Type B pancreatic cell (in vitro differentiated cells): Measurements from ENCODE around the gene TMEM74B. TPM values are rescaled to one million over a fixed set of nuclear protein-coding genes. Genes with fewer than 3 reads are reported as not detected.

ENCODE experiments used
- DNase-seq: peaks from one replicate; pipeline ENCODE4 v3.0.0; 2021; ENCODE audit warnings: mixed read lengths; ENCODE audit not compliant: unreplicated experiment; ENCODE audit errors: extremely low spot score
- H3K27ac Mint-ChIP-seq: 2 replicates; pipeline ENCODE4 v1.8.0; 2021; ENCODE audit warnings: mild to moderate bottlenecking, mixed read lengths
- H3K27me3 Mint-ChIP-seq: 2 replicates; pipeline ENCODE4 v1.8.0; 2021; ENCODE audit warnings: mixed read lengths
- H3K36me3 Mint-ChIP-seq: 2 replicates; pipeline ENCODE4 v1.8.0; 2021; ENCODE audit warnings: mixed read lengths
- H3K4me1 Mint-ChIP-seq: one replicate; pipeline ENCODE4 v1.8.0; 2021; ENCODE audit warnings: mixed read lengths; ENCODE audit not compliant: unreplicated experiment
- H3K4me3 Mint-ChIP-seq: 2 replicates; pipeline ENCODE4 v1.8.0; 2021; ENCODE audit warnings: mild to moderate bottlenecking, mixed read lengths
- H3K9me3 Mint-ChIP-seq: 2 replicates; pipeline ENCODE4 v1.8.0; 2021; ENCODE audit warnings: mixed read lengths
- total RNA-seq: library from RNA; stranded (reverse); gene quantifications from 2 replicates; pipeline ENCODE4 v1.2.1, GENCODE V29; 2021; ENCODE audit warnings: low replicate concordance
- TF ChIP-seq, protein P1 (sequence below): fragments of 200-600 bp; sonication (generic); conservative IDR thresholded peaks from 2 replicates; pipeline ENCODE4 v1.5.0; 2021; ENCODE audit warnings: antibody characterized with exemption, mild to moderate bottlenecking

TMEM74B gene
- total RNA-seq, 1 donor from 2014 or later = 12.0 TPM

DNA sequence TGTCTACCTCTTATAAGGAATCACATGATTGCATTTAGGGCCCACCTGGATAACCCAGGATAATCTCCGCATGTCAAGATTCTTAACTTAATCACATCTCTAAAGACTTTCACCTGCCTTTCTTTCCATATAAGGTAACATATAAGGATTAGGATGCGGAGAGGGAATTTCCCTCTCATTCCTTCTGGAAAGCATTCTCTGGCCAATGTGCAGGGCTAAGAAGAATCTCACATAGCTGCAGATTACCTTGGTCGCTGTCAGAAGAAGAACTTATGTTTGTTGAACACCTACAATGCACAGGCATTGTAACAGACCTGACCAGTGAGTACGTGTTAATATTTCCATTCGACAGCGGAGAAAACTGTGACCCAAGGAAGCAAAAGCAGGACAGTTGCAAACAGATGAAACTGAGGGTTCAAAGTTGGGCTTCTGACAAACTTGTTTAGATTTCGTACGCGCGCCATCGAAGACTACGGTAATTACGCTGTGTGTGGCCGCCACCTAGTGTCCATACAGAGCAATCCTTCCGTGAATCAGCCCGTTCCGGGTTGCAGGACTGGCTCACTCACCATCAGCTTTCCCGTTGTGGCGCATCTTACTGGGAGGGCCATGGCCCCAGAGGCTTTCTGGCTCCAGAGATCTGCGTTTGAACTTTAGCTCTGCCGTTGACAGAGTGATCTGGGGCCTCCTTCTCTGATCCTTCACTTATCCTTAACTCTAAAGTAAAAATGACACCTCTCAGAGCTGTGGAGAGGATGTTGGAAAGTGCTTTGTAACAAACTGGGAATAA, 28.0 kb upstream of the TMEM74B start:
- Mint-ChIP-seq H3K36me3 (no peaks in the 10 kb centered on the region), H3K9me3 (no peaks in the 10 kb centered on the region), H3K27ac (no peak overlapping the region), H3K27me3 (peaks cover 61% of the 10 kb centered on the region), H3K4me3 (peak overlapping the region; percentile 20), H3K4me1 (peaks cover 5% of the 10 kb centered on the region)
- DNase-seq = no peak
- TF ChIP-seq, protein P1, sequence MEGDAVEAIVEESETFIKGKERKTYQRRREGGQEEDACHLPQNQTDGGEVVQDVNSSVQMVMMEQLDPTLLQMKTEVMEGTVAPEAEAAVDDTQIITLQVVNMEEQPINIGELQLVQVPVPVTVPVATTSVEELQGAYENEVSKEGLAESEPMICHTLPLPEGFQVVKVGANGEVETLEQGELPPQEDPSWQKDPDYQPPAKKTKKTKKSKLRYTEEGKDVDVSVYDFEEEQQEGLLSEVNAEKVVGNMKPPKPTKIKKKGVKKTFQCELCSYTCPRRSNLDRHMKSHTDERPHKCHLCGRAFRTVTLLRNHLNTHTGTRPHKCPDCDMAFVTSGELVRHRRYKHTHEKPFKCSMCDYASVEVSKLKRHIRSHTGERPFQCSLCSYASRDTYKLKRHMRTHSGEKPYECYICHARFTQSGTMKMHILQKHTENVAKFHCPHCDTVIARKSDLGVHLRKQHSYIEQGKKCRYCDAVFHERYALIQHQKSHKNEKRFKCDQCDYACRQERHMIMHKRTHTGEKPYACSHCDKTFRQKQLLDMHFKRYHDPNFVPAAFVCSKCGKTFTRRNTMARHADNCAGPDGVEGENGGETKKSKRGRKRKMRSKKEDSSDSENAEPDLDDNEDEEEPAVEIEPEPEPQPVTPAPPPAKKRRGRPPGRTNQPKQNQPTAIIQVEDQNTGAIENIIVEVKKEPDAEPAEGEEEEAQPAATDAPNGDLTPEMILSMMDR = peak; percentile 89

DNA sequence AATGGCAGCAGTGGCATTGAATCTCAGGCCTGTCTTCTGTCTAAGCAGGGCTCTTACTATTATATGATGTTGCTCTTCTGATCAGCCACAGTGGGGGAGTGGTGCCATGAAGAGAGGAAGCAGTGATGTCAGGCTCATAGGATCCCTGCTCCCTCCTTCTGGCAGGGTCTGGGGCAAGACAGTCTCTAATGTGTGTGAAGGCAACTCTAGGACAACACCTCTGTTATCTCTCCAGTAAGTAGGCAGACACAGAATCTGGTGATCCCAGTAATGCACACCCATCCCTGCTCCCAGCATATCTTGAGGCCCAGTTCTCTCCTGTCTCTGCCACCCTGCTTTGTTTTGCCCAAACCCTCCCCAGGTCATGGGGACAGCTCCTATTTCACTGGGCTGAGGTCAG, 27.2 kb upstream of the TMEM74B start:
- peaks cover 5% of the 10 kb centered on the region for H3K4me1 Mint-ChIP-seq
- peaks cover 60% of the 10 kb centered on the region for H3K27me3 Mint-ChIP-seq
- H3K9me3 Mint-ChIP-seq = no peaks in the 10 kb centered on the region
- H3K36me3 Mint-ChIP-seq = no peaks in the 10 kb centered on the region
- no peak overlapping the region for H3K27ac Mint-ChIP-seq
- no peak for DNase-seq
- no peak overlapping the region for H3K4me3 Mint-ChIP-seq
- TF ChIP-seq, protein P1 = no peak

DNA sequence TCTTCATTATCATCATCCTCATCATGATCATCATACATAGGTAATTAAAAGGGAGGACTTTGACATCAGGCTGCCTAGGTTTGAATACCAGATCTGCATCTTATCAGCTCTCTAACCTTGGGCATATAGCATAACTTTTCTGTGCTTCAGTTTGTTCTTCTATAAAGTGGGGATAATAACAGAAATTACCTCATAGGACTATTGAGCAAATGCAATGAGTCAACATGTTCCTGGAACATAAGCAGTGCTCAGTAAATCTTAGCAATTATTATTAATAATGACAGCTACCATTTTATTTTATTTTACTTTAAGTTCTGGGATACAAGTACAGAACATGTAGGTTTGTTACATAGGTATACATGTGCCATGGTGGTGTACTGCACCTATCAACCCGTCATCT, 25.7 kb upstream of the TMEM74B start:
- DNase-seq = no peak
- TF ChIP-seq, protein P1 = no peak
- Mint-ChIP-seq H3K36me3 (no peaks in the 10 kb centered on the region), H3K9me3 (no peaks in the 10 kb centered on the region), H3K4me1 (peaks cover 5% of the 10 kb centered on the region), H3K27me3 (peaks cover 58% of the 10 kb centered on the region), H3K27ac (no peak overlapping the region), H3K4me3 (no peak overlapping the region)

DNA sequence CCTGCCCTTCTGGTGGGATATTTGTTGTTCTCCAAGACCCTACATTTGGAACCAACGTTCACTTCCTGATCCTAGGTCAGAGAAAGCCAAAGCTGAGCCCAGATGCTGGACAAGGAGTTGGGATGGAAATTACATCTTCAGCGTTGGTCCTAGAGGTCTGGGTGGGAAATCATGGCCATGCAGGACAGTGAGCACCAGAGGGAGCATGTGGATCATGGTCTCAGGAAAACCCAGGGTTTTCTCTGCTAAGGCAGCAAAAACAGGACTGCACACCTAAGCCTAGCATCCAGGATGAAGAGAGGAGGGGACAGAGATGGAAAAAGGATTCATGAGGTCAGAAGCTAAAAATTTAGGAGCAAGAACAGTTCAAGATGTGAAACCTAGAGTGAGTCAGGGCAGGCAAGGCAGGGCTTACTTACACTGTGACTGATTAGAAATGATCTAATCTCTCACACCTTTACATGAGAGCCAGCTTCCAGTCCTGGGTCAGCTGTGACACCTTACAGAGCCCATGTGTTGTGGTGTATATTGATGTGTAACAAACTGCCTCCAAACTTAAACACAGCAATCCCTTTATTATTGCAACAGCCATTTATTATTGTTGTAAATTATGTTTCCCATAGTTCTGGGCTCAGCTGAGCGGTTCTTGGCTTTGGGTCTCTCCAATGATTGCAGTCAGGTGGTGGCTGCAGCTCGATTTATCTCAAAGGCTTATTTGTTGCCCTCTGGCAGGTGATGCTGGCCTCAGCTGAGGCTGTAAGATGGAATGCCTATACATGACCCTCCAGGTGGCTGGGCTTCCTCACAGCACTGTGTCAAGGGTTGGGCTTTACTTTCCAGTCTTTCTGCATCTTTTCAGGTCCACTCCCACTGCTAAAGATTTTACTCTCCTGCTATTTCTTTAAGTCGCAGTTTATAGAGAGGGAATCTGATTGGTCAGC, 24.9 kb upstream of the TMEM74B start:
- H3K27ac Mint-ChIP-seq = no peak overlapping the region
- TF ChIP-seq, protein P1 = peak; percentile 28
- no peaks in the 10 kb centered on the region for H3K36me3 Mint-ChIP-seq
- H3K27me3 Mint-ChIP-seq = peaks cover 50% of the 10 kb centered on the region
- H3K4me1 Mint-ChIP-seq = peaks cover 5% of the 10 kb centered on the region
- no peak for DNase-seq
- H3K4me3 Mint-ChIP-seq = no peak overlapping the region
- H3K9me3 Mint-ChIP-seq = no peaks in the 10 kb centered on the region

DNA sequence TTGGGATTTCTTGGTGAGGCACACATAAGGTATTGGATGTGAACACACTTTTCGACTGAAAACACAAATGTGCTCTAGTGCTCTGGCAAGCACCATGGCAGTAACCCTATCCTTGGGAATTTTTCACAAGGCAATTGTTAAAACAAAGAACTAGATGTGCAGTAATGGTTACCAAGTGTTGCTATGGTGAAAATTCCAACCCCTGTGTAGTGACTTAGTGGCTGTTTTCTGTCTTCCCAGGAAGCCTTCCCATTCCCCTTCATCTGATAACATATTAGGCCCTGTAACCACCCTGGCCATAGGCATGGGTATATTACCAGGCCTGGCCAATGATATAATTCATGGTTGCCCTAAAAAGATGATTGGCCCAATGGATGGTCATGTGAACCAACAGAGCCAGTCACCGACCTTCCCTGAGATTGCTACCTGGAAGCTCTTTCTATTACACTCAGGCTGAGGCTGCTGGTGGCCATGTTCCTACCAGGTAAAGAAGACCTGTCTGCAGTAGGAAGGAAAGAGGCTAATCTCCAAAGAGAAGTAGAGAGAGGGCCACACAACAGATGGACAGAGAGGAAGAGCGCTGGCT, 22.6 kb upstream of the TMEM74B start:
- TF ChIP-seq, protein P1 = no peak

More for the DNA sequence above, 22.6 kb upstream of the TMEM74B start:
- no peaks in the 10 kb centered on the region for H3K9me3 Mint-ChIP-seq
- no peak overlapping the region for H3K27ac Mint-ChIP-seq
- H3K36me3 Mint-ChIP-seq = no peaks in the 10 kb centered on the region
- peaks cover 33% of the 10 kb centered on the region for H3K27me3 Mint-ChIP-seq
- no peak overlapping the region for H3K4me3 Mint-ChIP-seq
- peaks cover 4% of the 10 kb centered on the region for H3K4me1 Mint-ChIP-seq
- no peak for DNase-seq
